ENCODE measurements around the gene SSC5D. TPM values are rescaled to one million over a fixed set of nuclear protein-coding genes. Genes with fewer than 3 reads are reported as not detected.
"Not testable (repeated sequence)": the region's sequence is repeated elsewhere in the genome, so short reads cannot be mapped to it uniquely, and the experiment has no call there.

The SSC5D gene
- total RNA-seq, 1 experiment from 2014 or later, result 9.4 TPM

DNA sequence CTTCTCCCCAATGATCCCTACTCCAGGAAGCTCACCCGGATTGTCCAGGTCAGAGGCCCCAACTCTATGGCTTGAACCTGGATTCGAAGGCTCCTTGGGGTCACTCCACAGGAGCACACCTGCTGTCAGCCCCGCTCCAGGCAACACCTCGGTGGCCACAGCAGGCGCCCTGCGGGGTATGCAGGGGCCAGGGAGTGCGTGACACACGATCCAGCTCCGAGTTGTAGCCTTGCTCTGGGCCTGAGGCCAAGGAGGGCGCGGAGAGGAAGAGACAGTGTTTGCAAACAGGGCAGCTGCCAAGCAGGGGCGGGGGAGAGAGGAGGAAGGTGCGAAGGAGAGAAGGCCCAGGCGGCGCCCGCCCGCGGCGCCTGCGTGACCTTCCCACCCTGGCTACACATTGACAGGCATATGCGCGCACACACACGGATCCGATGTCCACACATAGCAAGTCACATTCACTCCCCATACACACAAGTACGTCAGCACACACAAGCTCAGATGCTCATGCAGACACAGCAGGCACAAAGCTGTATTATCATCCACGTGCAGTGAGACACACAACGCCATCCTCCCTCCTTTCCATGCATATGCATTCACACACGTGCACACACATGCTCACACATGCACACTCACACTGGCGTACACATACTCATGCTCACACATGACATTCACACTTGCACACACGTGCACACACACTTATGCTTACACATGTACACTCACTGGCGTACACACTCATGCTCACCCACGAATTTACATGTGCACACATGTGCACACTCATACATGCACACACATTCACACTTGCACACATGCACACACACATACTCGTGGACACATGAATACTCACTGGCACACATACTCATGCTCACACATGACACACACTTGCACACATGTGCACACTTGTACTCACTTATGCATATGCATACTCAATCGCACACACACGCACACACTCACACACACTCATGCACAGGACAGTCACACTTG, 38.3 kb downstream of the SSC5D start:
- peak; percentile 66 for DNase-seq (ENCODE audit: low spot score)
- in situ Hi-C loops (cut with HindIII; ENCODE audit: low sequenced_read_pairs), result no loop called here

DNA sequence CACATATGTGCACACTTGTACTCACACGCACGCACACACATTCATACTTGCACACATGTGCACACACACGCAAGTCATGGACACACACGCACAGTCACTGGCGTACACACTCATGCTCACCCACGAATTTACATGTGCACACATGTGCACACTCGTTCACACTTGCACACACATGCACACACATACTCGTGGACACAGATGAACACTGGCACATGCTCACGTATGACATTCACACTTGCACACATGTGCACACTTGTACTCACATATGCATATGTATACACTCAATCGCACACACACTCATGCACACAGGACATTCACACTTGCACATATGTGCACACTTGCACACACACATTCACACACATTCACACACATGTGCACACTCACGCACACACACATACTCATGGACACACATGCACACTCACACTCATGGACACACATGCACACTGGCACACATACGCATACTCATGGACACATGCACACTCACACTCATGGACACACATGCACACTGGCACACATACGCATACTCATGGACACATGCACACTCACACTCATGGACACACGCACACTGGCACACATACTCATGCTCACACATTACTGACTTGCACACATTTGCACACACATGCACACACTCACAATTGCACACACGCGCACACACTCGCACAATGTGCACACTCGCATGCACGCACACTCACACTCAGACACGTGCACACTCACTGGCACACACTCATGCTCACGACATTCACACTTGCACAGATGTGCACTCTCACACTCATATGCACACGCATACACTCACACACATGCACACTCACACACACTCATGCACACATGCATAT, 39.2 kb downstream of the SSC5D start:
- no peak for DNase-seq (ENCODE audit: low spot score)
- in situ Hi-C loops (cut with HindIII; ENCODE audit: low sequenced_read_pairs), result no loop called here

DNA sequence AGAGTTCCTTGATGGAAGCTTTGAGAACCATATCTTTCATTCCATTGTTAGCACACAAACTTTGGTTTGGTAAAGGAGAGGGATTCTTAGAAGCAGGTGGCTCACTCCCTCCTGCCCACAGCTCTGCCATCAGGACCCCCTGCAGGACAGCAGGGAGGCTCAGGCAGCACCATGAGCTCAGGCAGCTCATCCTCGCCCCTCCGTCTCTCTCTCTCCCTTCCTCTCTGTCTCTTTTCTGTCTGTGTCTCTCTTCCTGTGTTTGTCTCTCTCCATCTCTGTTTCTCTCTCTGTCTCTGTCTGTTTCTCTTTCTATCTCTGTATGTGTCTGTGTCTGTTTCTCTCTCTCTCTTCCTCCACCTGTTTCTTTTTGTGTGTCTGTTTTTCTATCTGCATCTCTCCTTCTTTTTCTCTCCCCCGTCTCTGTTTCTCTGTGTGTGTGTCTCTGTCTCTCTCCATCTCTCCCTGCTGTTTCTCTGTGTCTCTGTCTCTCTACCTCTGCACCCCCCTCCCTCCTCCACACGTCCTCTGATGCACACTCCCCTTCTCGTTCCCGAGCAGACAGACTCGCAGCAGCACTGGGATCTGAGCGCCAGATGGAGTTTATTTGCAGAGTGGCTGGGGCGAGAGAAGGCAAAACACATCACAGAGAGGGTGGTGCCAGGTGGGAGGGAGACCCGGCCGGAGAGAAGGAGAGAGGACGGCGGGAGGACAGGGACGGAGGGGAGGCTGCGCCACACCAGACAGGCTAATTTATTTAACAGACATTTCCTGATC, 40.0 kb downstream of the SSC5D start:
- in situ Hi-C loops (cut with HindIII; ENCODE audit: low sequenced_read_pairs), result no loop called here
- DNase-seq (ENCODE audit: low spot score), result peak; percentile 96

DNA sequence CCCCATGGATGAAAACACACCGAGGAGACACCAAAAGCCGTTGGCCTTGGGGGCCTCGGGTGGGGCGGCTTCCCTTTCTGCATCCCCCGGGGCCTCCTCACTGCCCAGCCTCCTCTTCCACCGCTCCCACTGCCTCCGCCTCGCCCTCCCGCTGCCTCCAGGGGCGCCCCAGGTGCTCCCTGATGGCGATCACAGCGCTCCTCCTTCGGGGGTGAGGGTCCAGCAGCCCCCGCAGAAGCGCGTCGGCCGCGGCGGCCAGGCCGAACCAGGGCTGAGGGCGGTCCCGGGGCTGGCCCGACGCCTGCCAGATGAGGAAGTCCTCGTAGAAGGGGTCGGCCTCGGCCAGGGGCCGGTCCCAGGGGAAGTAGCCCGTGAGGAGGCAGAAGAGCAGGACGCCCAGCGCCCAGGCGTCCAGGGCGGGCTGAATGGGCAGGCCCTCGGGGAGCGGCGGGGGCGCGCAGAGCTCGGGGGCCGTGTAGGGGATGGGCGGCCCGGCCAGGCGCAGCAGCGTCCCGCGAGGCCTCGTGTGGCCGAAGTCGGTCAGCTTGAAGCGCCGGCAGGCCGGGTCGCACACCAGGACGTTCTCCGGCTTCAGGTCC, 41.5 kb downstream of the SSC5D start:
- in situ Hi-C loops (cut with HindIII; ENCODE audit: low sequenced_read_pairs), result no loop called here
- no peak for DNase-seq (ENCODE audit: low spot score)

DNA sequence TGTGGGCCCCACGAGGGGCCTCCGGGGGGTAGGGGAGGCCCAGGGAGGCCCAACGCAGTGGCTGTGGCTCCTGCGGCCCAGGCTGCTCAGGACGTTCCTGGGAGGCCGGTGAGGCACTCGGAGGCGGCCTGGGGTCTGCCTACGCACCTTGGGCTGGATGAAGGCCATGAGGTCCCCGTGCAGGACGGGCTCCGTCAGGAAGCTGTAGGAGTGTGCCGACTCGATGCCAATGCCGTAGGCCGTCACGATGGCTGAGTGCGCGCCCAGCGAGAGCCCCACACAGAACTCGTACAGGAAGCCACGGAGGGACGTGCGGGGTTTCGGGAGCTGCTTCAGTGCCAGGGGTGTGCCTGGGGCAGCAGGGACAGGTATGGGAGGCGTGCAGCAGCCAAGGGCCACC, 42.8 kb downstream of the SSC5D start:
- in situ Hi-C loops (cut with HindIII; ENCODE audit: low sequenced_read_pairs), result no loop called here
- no peak for DNase-seq (ENCODE audit: low spot score)

DNA sequence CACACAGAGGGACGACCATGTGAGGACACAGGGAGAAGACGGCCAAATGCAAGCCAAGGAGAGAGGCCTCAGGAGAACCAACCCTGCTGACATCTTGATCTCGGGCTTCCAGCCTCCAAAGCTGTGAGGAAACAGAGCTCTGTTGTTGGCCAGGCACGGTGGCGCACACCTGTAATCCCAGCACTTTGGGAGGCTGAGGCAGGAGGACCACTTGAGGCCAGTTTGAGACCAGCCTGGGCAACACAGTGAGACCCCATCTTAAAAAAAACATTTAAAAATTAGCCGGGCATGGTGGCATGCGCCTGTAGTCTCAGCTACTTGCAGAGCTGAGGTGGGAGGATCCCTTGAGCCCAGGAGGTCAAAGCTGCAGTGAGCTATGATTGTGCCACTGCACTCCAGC, 46.0 kb downstream of the SSC5D start:
- DNase-seq (ENCODE audit: low spot score); in situ Hi-C loops (cut with HindIII; ENCODE audit: low sequenced_read_pairs): not testable (repeated sequence)

DNA sequence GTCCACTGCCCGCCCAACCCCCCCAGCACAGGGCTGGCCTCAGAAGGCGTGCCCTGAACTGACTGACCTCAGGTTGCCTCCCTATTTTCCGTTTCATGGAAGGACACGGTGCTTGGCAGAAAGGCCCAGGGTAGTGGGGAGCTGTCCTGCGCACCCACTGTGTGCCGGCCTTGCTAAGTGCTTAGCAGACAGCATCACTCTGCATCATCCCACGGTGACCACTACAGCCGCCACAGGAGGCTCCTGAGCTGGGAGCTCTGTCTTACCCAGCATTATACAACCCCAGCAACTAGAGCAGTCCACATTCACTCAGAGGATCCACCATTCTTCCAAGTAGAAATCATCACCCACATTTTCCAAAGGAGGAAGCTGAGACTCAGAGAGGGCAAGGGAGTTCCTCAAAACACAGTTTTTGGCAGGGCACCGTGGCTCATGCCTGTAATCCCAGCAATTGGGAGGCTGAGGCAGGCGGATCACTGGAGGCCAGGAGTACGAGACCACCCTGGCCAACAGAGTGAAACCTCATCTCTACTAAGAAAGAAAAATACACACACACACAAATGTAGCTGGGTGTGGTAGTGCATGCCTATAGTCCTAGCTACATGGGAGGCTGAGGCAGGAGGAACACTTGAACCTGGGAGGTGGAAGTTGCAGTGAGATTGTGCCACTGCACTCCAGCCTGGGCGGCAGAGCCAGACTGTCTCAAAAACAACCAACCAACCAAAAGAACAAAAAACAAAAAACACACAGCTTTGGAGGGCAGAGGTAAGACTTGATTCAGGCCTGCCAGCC, 47.1 kb downstream of the SSC5D start:
- DNase-seq (ENCODE audit: low spot score), result no peak
- in situ Hi-C loops (cut with HindIII; ENCODE audit: low sequenced_read_pairs), result no loop called here

DNA sequence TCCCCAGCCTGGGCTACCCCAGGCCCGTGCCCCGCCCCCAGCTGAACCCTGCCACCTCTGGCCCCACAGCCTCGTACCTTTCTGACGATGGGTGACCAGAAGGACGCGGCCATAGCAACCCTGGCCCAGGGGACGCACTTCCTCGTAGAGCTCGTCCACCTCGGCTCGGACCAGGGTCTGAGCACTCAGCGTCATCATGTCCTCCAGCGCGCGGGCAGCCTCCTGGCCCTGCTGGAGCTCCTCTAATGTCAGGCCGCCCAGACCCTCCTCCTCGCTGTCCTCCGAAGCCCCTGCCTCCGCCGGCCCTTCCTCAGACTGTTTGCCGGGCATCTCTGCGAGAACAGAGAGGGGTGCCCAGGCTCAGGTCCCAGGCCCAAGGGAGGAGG, 47.7 kb downstream of the SSC5D start:
- in situ Hi-C loops (cut with HindIII; ENCODE audit: low sequenced_read_pairs), result no loop called here
- no peak for DNase-seq (ENCODE audit: low spot score)

DNA sequence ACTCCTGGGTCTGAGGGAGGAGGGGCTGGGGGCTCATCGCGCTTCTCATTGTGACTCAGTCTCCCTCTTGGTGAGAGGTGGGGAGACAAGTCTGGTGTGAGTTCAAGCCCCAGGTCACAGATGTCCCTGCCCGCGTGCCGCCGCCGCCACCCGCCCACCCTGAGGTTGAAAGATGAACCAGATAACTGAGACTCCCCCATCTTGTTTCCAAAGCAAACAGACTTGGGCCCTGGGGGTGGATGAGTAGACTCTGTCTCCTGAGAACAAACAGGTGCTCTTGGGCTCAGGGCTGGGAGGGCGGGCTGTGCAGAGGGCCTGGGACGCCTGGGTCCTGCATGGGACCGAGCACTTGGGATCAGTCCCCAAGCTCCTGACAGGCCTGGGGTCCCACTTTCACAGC, 48.1 kb downstream of the SSC5D start:
- in situ Hi-C loops (cut with HindIII; ENCODE audit: low sequenced_read_pairs), result no loop called here
- DNase-seq (ENCODE audit: low spot score), result no peak

DNA sequence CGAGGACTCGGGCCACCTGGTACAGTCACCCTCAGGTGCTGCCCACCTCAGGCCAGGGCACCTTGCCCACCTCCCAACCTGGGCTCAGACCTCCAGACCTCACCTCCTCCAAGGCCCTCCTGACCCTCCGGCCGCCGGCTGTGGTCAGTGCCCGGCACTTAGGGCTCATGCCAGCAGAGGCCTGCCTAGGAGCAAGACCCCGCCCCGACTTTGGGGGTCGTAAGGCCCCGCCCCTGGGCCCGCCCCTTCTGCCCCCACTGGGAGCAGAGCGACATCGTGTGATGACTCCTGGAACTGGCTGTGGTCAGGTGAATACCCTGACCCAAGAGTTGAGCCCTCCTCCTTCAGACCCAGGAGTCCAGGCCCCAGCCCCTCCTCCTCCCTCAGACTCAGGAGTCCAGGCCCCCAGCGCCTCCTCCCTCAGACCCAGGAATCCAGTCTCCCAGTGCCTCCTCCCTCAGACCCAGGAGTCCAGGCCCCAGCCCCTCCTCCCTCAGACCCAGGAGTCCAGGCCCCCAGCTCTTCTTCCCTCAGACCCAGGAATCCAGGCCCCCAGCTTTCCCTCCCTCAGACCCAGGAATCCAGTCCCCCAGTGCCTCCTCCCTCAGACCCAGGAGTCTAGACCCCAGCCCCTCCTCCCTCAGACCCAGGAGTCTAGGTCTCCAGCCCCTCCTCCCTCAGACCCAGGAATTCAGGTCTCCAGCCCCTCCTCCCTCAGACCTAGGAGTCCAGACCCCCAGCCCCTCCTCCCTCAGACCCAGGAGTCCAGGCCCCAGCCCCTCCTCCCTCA, 48.9 kb downstream of the SSC5D start, which contains the start of gene SBK2:
Gene SBK2, minus strand, starts transcription at position 183 of the 790 bp plus-strand sequence. CDS start 839 bp downstream, outside the sequence.
- in situ Hi-C loops (cut with HindIII; ENCODE audit: low sequenced_read_pairs), result no loop called here

DNA sequence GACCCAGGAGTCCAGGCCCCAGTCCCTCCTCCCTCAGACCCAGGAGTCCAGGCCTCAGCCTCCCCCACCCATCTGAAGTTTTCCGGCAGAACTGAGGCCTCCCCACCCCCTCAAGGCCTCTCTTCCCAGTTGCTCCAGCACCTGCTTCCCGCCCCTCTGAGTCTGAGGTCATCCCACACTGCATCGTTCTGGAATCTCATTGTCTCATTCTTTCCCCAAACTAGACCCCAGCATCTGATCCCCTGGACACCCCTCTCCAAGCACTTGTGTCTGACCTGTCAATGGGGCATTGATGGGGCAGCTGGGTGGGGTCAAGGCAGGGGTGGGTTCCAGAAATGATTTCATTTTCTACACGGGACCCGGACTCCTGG, 49.5 kb downstream of the SSC5D start:
- in situ Hi-C loops (cut with HindIII; ENCODE audit: low sequenced_read_pairs), result no loop called here

More for the DNA sequence above, 48.9 kb downstream of the SSC5D start, which contains the start of gene SBK2:
- no peak for DNase-seq (ENCODE audit: low spot score)

DNA sequence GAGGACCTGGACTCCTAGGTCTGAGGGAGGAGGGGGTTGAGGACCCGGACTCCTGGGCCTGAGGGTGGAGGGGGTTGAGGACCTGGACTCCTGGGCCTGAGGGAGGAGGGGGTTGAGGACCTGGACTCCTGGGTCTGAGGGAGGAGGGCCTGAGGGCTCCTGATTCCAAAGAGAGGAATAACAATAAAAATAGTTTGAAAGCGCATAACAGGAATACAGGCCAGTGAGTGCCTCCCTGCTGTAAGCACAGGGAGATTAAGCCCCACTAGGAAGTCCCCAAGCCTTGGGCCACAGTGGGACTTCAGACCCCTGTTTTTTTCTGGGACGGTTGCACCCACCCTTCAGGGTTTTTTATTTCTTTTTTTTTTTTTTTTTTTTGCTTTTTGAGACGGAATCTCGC, 49.9 kb downstream of the SSC5D start:
- in situ Hi-C loops (cut with HindIII; ENCODE audit: low sequenced_read_pairs), result no loop called here
- no peak for DNase-seq (ENCODE audit: low spot score)

More for the DNA sequence above, 49.5 kb downstream of the SSC5D start:
- DNase-seq (ENCODE audit: low spot score), result no peak

DNA sequence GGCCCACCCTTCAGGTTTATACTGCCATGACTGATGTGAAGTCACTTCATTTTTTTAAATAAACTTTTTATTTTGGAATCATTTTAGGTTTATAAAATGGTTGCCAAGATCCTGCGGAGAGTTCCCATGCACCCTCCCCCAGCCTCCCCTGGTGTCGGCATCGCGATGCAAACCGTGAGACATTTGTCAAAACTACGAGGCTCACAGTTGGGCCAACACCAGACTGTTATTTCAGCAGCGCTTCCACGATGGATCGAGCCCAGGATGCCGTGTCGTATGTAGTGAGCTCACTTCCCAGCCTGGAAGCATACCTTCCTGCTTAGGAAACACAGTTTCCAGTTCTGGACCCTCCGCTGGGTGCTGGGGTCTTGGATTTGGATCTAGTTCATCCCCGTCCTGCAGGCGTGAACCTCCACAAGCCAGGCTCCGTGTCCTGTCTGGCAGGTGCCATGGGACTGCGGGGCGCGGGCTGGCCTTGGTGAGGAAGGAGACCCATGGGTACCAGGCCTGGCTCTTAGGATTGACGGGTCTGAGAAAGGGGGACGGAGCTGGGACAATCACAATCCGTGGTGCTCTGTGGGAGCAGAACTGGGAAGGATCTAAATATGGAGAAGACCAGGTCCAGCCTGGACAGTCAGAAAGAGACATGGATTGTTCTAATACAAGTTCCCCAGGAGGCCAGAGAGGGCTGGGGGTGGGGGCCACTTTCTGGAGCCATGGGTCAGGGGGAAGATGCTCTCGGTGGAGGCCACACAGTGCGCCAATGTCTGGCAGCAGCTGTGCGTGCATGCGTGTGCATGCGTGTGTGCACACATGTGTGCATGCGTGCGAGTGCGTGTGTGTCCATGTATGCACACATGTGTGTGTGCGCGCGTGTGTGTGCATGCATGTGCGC, 51.1 kb downstream of the SSC5D start:
- in situ Hi-C loops (cut with HindIII; ENCODE audit: low sequenced_read_pairs), result no loop called here
- peak; percentile 39 for DNase-seq (ENCODE audit: low spot score)

DNA sequence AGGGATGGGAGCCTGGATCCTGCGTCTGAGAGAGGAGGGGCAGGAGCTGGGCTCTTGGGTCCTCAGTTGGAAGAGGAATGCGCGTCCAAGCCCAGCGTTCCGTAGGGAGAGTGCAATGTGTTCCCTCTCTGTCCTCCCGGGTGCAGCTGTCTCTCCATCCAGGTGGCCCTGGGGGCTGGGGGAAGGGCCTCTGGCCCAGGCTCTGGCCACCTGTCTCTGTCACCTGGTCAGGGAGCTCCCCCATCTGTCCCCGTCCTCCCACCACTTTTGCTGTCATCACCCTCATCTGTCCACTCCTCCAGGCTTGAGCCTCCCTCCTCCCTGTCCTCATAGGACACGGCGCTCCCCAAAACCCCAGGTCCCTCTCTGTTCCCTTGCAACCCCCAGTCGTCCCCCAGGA, 52.4 kb downstream of the SSC5D start:
- in situ Hi-C loops (cut with HindIII; ENCODE audit: low sequenced_read_pairs), result no loop called here

DNA sequence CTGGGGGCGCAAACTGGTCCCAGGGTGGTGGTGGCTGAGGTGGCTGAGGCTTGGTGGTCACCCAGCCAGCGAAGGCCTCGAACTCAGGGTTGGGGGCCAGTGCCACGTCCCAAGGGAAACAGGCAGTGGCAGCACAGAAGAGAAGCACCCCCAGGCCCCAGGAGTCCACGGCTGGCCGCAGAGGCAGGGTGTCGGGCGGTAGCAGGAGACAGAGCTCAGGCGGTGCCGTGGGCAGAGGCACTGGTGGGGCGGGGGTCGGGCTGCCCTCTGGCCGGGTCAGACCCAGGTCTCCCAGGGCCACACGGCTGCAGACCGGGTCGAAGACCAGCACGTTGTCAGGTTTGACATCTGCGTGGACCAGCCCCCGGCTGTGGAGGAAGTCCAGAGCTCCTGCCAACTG, 52.9 kb downstream of the SSC5D start:
- DNase-seq (ENCODE audit: low spot score), result no peak
- in situ Hi-C loops (cut with HindIII; ENCODE audit: low sequenced_read_pairs), result no loop called here

More for the DNA sequence above, 52.4 kb downstream of the SSC5D start:
- peak; percentile 95 for DNase-seq (ENCODE audit: low spot score)

DNA sequence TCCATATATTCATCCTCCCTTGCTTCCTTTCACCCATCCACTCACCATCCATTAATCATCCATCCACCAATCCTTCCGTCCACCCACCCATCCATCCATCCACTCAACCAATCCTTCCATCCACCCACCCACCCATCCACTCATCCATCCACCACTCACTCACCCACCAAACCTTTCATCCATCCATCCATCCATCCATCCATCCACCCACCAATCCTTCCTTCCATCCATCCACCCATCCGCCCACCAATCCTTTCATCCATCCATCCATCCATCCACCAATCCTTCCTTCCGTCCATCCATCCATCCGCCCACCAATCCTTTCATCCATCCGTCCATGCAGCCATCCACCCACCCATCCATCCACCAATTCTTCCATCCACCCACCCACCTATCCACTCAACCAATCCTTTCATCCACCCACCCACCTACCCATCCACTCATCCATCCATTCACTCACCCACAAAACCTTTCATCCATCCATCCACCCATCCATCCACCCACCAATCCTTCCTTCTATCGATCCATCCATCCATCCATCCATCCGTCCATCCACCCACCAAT, 54.1 kb downstream of the SSC5D start:
- no peak for DNase-seq (ENCODE audit: low spot score)
- in situ Hi-C loops (cut with HindIII; ENCODE audit: low sequenced_read_pairs), result no loop called here
